TTC549 (cell line): ENCODE results near the gene BAG5.

Source experiments
- FAIRE-seq: peaks from 2 replicates; lab custom pipeline; 2012; peaks lifted over from hg19 to GRCh38; lab: Jason Lieb, UNC

The BAG5 gene

GRCh38 chr14:103545915-103546651, 16.4 kb downstream of the BAG5 start:
- no peak for FAIRE-seq

DNA sequence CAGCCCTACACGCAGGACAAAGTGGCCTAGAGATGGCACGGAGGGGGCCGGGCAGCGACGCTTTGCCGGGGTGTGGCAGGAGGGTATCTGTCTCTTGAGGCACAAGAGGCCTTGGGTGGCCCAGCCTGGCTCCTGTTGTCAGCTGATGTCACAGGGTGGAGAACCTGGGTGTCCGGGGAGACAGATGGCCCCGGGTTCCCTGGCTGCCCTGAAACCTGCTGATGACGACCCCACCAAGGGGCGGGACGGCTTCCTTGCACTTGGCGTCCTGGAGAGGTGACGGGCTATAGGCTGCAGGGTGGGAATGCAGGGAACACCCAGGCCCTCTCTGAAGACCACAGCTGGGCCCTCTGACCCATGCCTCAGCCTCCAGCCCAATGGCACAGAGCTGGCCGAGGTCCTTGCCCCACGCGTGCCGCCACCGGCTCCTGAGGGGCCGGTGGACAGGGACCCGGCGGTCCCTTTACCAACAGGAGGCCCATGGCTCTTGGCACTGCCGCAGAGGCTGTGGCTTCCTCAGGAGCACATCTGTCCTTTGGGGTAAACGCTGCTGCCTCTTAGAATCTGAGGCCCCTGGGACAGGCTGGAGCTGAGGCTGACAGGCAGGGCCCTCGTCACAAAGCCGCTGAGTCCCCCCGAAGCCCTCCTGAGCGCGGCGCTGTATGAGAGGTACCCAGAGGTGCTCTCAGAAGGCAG, 17.1 kb downstream of the BAG5 start:
- FAIRE-seq = no peak

GRCh38 chr14:103544388-103545218, 17.9 kb downstream of the BAG5 start:
- no peak for FAIRE-seq

DNA sequence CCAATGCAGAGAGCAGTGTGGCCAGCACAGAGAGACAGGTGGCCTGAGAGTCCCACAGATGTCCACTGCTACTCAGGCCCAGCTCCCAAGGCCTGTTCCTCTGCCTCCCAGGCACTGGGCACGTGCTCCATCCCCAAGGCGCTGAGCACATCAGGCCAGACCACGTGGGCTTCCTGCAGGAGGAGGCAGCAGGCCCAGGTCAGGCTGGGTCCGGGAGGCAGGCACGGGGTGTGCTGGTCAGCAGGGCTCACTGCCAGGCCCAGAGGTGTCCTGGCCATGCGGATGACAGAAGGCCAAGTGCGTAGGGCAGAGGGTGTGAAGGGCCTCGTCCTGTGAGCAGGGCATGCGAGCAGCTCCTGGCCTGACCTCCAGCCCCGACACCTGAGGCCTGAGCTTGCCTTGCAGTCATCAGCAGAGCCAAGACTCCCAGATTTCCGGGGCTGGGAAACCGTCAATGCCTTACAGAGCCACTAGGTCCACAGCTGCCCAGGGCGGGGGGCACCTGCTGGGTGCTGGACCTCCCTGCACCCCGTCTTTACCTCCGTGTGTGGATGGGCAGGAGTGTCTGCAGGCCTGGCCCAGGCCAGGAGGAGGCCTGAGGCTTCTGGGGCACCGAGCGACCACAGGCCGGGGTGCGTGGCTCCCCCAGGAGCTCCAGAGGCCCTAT, 18.6 kb downstream of the BAG5 start:
- FAIRE-seq = no peak

DNA sequence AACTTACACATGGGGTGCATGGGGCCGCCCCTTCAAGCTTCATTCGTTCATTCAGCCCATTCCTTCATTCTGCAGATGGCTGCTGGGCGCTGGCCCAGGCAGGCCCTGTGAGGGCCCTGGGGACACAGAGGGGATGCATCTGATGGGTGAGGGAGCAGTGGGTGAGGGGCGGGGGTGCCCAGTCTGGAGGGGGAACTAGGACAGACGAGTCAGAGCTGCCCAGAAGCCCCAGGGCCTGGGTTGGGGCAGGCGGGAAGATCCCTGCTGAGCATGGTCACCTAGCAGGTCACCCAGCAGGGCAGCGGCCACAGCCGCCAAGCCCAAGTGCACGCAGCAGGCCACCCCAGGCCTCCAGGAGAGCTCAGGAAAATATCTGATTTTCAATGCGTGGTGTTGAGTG, 19.3 kb downstream of the BAG5 start:
- FAIRE-seq = no peak

- no peak for FAIRE-seq
These were observed 19.8 kb downstream of the BAG5 start for GRCh38 chr14:103542605-103543088.

GRCh38 chr14:103541709-103542604, 20.5 kb downstream of the BAG5 start:
- no peak for FAIRE-seq

DNA sequence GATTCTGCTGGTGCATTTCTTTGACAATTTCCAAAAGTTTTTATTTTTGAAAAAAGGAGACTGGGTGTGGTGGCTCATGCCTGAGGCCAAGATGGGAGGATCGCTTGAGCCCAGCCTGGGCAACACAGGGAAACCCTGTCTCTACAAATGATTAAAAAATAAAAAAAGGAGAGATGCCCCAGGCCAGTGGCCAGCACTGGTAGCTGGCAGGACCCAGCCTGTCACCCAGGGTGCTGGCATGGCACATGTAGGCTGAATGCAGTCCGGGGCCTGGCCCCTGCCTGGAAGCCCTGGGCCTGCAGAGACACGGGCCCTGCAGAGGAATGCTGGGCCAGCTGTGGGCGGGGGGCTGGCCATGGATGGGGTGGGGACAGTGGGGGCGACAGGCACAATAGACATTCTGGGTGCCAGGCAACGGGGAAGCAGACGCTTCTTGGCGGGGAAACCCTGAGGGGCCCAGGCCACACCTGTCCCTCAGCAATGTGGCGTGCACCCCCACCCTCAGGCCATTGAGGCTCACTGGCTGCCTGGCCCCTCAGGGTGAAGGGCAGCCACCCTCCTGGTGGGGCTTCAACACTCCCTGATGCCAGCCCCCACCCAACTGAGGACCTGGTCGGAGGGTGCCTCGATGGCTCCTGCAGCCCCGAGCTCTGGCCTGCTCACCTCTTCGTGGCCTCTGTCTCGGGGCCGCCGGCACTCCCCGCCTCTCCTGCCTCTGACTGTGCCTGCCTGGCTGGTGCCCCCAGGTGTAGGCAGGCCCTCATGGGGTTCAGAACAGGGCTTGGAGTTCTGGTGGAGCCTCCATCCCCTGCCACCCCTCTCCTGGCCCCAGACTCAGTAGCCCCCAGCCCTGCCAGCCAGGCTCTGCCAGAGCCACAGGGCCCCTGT, 21.4 kb downstream of the BAG5 start:
- no peak for FAIRE-seq

GRCh38 chr14:103539056-103539825, 23.2 kb downstream of the BAG5 start:
- no peak for FAIRE-seq

- no peak for FAIRE-seq
These were observed 24.0 kb downstream of the BAG5 start for GRCh38 chr14:103538291-103539055.

- no peak for FAIRE-seq
These were observed 25.1 kb downstream of the BAG5 start for GRCh38 chr14:103537175-103537990.

GRCh38 chr14:103536693-103537092, 25.8 kb downstream of the BAG5 start:
- FAIRE-seq = no peak

- FAIRE-seq = no peak
These were observed 26.4 kb downstream of the BAG5 start for GRCh38 chr14:103535891-103536565.

GRCh38 chr14:103535081-103535890, 27.2 kb downstream of the BAG5 start:
- FAIRE-seq = no peak

DNA sequence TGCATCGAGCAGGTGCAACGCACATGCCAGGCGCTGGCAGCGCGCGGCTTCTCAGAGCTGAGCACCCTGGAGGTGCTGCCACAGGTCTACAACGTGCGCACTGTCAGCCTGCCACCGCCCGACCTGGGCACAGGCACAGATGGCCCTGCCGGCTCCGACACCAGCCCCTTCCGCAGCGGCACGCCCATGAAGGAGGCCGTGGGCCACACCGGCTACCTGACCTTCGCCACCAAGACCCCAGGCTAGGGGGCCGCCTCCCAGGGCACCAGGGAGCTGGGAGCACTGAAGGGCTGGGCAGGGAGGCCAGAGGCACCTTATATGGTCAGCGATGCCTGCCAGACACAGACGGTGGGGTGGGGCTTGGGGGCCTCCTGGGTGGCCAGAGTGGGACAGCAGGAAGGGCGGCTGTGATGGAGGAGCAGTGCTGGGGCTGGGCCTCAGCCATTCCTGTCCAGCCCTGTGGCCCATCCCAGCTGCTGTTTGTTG, 27.8 kb downstream of the BAG5 start:
- FAIRE-seq = no peak

DNA sequence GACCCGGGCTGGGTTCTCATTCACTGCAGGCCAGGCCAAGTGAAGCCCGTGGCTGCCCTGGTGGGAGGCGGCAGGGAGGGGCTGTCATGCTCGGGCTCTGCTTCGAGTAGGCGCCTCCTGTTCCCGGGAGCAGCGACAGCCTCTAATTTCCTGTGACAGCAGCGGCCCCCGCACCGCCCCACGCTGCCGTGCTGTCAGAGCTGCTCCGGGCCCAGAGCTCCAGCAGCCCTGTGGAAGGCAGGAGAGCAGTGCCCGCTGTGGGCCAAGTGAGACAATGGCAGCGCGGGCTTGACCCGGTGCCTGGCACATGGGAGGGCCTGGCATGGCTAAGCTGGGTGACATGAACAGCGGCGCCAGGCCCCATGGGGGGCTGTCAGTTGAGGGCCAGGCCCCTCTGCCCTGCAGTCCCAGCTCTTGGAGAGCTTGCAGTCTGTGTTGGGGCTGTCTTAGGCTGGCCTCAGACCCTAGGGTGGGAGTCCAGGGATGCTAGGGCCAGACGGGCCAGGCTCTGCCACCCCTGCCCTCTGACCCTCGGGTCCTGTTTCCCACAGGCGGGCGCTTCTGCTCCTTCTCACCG, 28.4 kb downstream of the BAG5 start:
- FAIRE-seq = no peak
